Tracheal epithelial cell (primary cell): ENCODE results near the gene CYP4A22. TPM values are rescaled to one million over a fixed set of nuclear protein-coding genes. Genes with fewer than 3 reads are reported as not detected.

ENCODE experiments used
- total RNA-seq: library from RNA; depleted of rRNA; stranded (reverse); fragments of >200 nt; gene quantifications from 2 replicates; pipeline ENCODE4 v1.2.1, GENCODE V29; 2014

Gene CYP4A22
- not detected in 2 replicates for total RNA-seq

GRCh38 chr1:47137198-47137597, at the start of gene CYP4A22:
TSS of gene CYP4A22 (plus strand) at chr1:47137441. CDS start at chr1:47137486, 45 bp downstream.

GRCh38 chr1:47189844-47190508, 52.7 kb downstream of the CYP4A22 start, which contains the start of gene PDZK1IP1:
TSS of gene PDZK1IP1 (minus strand) at chr1:47190036. CDS start at chr1:47189932, 104 bp downstream.

Other genes starting within 250 kb of the CYP4A22 start
- gene CYP4A11, start 196.0 kb upstream of the CYP4A22 start, total RNA-seq, result not detected in 2 replicates
- gene CYP4X1, start 113.8 kb upstream of the CYP4A22 start, total RNA-seq, result 0.21 TPM in 1 of 2 replicates, not detected in the other
- gene CYP4Z1, start 70.2 kb upstream of the CYP4A22 start, total RNA-seq, result not detected in 2 replicates
- 2.3 and 73.0 TPM in 2 replicates for gene PDZK1IP1, start 52.6 kb downstream of the CYP4A22 start, total RNA-seq
- gene TAL1, start 94.8 kb downstream of the CYP4A22 start, total RNA-seq, result under 0.01 TPM in 1 of 2 replicates, not detected in the other
- gene STIL, start 176.7 kb downstream of the CYP4A22 start, total RNA-seq, result 1.7 and 2.9 TPM in 2 replicates
- gene CMPK1, start 196.3 kb downstream of the CYP4A22 start, total RNA-seq, result 116 and 119 TPM in 2 replicates